Suppressor macrophage (primary cell): ENCODE data around the gene KRT14.
"Not testable (repeated sequence)": the region's sequence is repeated elsewhere in the genome, so short reads cannot be mapped to it uniquely, and the experiment has no call there.

ENCODE experiments used
- DNase-seq, 4 experiments: peaks; one replicate each; pipeline ENCODE4 v3.0.0-alpha.2; 2020 to 2022

Gene KRT14

GRCh38 chr17:41600318-41600717 lies 13.6 kb upstream of the KRT14 start:
- no peak for DNase-seq

- DNase-seq, result no peak
These were observed 13.0 kb upstream of the KRT14 start for GRCh38 chr17:41599680-41600079.

GRCh38 chr17:41595585-41595984 lies 8.9 kb upstream of the KRT14 start:
- no peak for DNase-seq

GRCh38 chr17:41594363-41594915 lies 7.7 kb upstream of the KRT14 start:
- no peak for DNase-seq

- DNase-seq, result no peak
These were observed 6.7 kb upstream of the KRT14 start for GRCh38 chr17:41593306-41593981.

- no peak for DNase-seq
These were observed 6.1 kb upstream of the KRT14 start for GRCh38 chr17:41592601-41593305.

DNA sequence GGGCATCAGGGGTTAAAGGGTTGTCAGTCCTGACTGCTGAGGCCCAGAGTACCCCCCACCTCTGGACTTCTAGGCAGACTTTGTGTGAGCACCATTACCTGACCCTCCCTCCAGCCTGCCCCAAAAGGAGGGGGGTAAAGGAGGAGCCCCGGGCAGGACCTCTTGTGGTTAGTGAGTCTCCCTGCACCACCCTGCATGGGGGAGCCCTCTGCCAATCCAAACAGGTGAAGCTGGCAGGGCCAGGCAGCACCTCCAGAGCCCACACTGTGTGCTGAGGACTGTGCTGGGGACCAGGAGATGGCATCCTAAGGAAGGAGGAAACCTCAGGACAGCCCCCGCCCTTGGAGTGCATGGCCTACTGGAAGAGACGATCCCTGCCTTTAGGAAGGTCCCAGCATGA lies 2.6 kb upstream of the KRT14 start:
- no peak for DNase-seq

- no peak for DNase-seq
These were observed 1.6 kb upstream of the KRT14 start for GRCh38 chr17:41588126-41588810.

- DNase-seq, result no peak
These were observed 1.2 kb downstream of the KRT14 start for GRCh38 chr17:41585301-41586056.

GRCh38 chr17:41584331-41584927 lies 2.3 kb downstream of the KRT14 start:
- DNase-seq, result not testable (repeated sequence)

GRCh38 chr17:41583137-41584127 lies 3.3 kb downstream of the KRT14 start:
- DNase-seq, result no peak

DNA sequence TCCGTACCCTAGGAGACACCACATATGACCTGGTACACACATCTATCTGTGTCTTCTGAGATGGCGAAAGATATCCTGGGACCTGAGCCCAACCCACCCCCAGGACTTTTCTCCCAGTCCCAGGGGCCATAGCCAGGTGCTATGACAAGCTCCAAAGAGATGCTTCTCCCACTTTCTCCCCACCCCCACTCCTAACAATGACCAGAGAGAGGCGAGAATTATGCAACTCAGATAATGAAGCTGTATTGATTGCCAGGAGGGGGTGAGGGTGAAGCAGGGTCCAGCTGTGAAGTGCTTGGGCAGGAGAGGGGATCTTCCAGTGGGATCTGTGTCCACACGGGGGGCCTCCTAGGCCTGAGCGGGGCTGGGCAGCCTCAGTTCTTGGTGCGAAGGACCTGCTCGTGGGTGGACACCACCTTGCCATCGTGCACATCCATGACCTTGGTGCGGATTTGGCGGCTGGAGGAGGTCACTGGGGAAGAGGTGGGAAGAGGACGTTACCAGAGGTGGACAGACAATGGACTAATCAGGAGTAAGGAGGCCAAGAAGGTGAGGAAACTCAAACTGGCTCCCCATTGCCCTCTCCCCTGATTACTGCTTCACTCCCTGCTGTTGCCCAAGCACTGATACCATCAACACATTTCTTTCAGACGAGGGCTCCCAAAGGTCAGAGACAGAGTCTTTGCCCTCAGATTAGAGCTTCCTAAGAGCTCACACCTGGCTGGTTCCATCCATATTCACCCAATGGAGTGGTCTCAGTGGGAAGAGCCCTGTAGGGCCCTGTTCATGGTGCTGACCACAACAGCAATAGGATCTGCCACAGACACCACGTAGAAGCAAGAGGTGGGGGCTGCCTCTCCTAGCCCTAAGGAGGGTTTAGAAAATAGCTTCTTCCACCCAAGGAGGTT lies 4.4 kb downstream of the KRT14 start:
- DNase-seq, result not testable (repeated sequence)

- DNase-seq, result no peak
These were observed 5.2 kb downstream of the KRT14 start for GRCh38 chr17:41581366-41582060.

GRCh38 chr17:41580687-41581365 lies 5.9 kb downstream of the KRT14 start:
- no peak for DNase-seq

- no peak for DNase-seq
These were observed 6.5 kb downstream of the KRT14 start for GRCh38 chr17:41580244-41580575.

DNA sequence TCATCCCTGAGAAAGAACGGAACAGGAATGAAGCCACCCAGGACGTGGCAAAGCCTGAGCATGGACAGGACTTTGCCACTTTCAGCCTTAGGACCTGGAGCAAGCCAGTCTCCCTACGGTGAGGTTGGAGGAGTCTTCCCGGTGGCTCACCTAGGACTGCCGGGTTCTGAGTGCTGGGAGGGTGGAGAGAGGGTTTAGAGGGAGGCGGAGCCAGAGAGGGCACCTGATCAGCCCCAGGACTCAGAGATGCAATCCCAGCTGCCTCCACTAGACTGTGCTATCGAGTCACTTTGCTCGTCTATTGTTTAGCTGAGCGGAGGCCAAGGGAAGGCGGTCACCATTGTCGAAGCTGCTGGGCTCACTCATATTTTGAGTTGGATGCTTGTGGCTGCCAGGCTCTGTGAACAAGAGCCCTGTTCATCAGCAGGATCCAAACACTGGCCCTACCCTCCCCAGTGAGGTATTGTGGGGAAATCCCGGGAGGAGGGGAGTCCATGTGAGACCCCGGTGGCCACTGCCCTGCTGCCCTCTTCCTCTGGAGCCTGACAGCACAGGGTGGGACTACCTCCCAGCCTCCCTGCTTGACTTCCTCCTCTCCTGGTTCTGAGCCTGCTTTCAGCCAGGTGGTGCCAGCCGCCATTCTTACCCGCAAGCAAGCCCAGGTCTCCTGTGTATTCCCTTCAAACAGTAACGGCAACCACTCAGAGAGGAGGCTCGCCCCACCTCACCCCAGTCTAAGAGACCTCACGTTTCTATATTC lies 7.0 kb downstream of the KRT14 start:
- DNase-seq, result peak; percentile 84 to 94 (median 87)

- no peak for DNase-seq
These were observed 7.7 kb downstream of the KRT14 start for GRCh38 chr17:41578971-41579370.

- no peak for DNase-seq
These were observed 8.2 kb downstream of the KRT14 start for GRCh38 chr17:41578538-41578937.
